GM19467 (cell line): ENCODE data around the gene EEIG2.

Experiments used
- ATAC-seq: cut with Tn5 transposase; IDR thresholded peaks from one replicate; pipeline ENCODE4 v1.9.1; 2021; ENCODE audit warnings: mild to moderate bottlenecking, moderate library complexity; ENCODE audit not compliant: unreplicated experiment

Gene EEIG2

DNA sequence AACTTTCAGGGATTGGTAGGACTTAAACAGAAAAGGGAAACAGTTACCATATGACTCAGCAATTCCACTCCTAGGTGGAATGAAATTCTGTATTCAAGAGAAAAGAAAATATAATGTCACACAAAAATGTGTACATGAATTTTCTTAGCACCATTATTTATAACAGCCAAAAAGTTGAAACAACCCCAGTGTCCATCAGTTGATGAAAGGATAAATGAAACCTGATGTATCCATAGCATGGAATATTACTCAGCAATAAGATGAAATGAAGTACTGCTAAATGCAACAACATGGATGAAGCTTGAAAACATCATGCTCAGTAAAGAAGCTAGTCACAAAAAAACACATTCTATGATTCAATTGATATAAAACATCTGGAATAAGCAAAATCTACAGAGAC lies 15.5 kb downstream of the EEIG2 start:
- ATAC-seq: no peak

DNA sequence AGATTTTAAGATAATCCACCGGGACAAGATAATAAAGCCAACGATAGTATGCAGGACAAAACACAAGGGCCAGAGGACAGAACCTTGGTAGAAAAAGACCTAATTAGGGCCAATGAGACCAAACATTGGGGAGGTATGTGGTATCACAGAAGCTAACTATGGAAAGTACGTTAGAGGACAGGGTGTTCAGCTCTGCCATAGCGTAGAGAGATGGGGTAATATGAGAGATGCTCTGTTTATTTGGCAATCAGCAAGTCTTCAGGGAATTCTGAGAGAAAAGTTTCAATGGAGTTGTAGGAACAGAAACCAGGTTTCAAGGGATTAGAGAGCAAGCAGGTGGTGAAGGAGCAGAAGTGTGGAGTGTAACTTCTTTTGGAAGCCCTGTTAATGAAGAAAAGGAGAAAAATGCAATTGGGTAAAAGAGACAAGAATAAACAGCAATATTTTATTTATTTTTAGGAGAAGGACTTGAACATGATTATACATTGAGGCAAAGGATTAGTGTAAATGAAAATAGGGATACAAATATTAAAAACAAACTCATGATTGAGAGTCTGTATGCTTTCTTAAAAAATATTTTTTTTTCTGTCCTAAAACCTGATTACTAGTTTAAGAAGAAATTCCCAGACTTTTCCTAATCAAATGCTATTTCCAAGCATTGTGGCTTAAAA lies 24.0 kb downstream of the EEIG2 start:
- ATAC-seq: no peak

DNA sequence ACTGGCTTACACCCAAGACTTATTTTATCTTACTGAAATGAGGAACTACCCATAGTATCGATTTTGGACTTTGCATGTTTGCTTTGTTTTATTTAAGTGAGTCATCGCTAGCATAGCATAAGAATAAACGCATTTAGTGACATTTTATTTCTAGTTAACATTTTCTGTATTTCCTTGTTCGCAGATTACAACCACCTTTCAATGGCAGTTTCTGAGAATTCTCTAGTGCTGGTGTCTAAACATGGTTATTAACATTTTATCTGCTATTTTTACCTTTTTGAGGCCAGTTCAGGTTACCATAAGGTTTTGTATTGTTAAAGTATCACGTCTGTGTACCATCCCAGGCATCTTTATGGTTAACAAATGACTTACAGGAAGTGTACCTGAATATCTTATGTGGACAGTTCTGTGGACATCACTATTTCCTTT lies 24.5 kb downstream of the EEIG2 start:
- no peak for ATAC-seq

DNA sequence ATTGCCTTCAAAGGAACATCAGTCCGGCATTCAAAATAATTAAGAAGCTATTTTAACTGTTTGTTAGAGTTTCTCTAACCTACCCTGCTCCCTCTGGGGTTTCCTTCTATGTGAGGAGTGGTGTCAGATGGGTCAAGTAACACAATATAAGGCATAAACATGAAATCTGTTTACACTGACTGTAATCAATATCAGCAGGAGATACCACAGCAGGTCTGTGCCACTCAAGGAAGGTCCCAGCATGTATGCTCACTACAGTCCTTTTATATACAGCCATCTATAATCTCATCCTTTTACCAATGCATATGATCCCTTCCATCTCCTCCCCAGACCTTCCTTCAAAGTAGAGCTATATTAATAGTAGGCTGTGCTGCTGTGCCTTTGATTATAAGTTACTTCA lies 25.4 kb downstream of the EEIG2 start:
- no peak for ATAC-seq

DNA sequence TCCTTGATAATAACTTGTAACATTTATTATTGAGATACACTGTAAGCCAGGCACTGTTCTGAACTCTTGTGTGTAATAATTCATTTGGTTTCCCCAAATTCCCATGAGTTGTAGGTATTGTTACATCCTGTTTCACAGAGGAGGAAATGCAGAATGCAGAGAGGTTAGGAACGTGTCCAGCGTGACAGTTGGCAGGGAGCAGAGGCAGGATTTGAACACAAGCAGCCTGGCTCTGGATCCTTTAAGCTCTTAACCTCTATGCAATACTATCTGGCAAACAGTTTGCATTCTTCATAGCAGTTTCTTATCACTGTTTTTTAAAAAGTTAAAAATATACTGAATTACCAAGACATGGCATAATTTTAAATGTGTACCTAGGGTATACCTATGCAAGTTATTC lies 30.5 kb downstream of the EEIG2 start:
- ATAC-seq: no peak

DNA sequence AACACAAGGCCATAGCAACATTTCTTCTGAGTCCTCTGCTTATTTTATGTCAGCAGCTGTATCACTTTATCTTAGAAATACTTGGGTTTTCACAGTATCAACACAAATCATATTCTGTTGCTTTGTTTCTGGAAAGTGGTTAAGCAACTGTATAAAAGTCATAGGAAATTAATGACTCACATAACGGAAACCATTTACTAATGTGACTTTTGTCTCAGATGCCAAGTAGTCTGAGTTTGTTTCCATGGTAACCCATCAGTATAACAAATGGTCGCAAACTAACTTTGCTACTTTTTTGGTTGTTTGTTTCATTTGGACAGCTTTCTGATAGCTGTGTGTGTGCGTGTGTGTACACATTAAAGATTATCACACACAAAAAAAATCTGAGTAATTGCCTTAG lies 31.1 kb downstream of the EEIG2 start:
- no peak for ATAC-seq

DNA sequence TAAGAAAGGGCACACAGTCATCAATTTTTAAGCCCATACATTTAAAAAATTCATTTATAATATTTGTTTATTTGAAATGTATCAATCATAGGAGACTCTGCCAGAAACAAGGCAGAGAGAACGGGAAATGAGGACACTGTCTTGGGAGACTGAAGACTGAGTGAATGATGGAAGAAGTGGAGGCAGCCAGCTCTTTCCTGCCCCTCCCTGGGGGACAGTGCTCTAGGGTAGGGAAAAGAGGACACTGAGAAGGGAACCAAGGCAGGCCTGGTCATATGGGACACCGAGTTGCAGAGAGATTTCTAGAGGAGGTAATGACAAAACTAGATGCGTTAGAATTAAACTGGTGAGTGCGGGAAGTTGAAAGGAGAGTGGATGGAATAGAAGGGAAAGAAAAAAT lies 31.6 kb downstream of the EEIG2 start:
- ATAC-seq: no peak

DNA sequence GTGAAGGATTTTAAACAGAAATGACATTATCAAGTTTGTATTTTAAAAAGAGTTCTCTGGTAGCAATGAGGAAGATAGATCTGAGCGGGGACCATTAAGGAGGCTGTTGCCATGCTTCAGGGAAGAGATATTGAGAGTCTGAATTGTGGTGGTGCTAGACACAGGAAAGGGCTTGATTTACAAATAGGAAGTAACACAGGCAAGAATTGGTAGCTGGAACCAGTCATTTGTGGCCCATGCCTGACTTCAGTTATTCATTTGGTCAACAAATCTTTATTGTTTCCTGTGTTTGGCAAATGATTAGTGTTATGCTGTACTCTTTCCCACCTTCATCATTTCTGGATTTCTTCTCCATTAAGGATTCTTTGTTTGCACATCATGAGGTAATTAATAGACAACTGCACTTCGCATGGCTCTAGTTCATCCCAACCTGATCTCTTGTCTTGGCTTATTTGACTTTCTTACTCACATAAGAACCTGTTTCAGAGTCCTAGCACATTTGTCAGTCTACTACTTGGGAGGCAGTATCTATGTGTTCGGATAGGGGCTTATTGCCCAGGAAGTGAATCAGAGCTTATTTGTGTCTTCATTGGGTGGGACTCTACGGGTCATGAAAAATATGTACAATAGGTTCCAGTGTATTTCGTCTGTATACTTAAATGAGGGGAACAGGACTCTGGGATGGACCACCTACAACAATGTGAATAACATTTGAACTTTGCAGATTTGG lies 32.3 kb downstream of the EEIG2 start:
- no peak for ATAC-seq

DNA sequence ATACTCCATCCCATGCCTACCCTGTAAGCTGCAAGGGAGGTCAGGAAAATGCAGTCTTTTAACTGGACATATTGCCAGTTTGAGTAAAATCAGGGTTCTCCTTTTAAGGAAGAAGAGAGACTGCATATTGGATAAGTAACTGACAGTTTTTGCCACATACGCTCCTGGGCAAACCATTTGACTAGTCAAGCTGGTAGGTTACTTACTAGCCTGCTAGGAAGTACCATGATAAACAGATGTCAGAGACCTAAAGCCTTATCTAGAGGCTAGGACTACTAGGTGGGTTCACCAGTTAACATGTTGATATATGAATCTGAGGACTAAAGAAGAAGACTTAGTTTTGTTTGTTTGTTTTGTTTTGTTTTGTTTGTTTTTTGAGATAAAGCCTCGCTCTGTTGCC lies 33.5 kb downstream of the EEIG2 start:
- no peak for ATAC-seq

DNA sequence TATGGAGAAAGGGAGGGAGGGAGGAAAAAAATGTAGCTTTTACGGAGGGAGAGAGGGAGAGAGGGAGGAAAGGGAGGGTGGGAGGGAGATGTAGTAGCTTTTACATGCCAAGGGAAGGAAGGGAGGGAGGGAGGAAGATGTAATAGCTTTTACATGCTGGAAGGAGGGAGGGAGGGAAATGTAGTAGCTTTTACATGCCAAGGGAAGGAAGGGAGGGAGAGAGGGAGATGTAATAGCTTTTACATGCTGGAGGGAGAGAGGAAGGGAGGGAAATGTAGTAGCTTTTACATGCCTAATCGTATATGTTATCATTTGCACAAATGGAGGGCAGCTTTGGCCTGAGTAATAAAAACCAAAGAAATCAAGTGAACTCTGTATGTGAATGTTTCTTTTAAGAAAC lies 35.6 kb downstream of the EEIG2 start:
- ATAC-seq: no peak

DNA sequence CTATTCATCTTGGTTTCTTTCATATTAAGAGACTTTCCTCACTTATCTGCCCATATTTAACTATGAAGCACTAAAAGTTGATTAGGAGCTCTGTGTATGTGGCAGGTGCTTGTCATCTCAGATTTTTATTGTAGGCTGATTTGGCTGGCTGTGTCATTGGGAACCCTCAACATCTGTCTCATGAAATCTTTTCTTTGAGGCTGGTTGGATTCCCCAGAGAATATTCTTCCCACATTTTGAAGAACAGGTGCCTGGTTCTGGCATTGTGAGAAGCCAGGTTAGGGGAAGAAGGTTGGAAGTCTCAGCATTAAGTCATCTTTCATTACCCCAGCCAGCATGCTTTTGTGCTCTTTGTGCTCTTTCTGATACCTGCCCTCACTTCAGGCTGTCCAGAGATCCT lies 37.1 kb downstream of the EEIG2 start:
- no peak for ATAC-seq

DNA sequence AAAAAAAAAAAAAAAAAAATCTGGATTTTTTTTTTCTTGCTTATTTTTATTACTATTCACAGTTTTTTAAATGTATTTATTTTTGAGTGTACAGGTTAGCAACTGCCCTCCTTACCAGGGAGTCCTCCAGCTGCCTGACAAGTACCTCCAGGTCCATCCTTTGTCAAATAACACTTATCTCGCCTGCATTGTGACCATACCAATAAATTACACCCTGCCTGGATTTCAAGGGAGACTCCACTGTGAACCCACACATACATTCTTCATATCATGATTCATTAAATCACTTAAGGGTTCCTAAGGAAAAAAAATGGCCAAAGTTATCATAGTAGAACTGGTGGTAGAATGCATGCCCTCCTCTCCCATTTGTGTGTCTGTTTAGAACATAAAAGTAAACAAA lies 38.4 kb downstream of the EEIG2 start:
- ATAC-seq: no peak

DNA sequence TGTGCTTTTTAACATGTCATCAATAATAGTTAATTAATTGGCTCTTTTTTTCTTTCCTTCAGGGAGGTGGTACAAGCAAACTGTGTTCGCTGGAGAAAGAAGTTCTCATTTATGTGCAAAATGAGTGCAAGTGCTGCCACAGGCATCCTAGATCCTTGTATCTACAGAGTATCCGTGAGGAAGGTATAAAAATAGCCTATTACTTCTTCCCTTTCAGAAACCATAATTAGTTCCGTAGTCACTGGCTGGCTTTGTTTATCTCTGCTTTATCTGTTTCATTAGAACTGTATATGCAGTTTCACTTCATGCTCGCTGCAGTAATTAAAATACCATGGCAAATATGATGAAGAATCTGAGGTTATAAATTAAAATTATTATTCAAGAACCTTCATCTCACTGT lies 40.6 kb downstream of the EEIG2 start:
- ATAC-seq: no peak

DNA sequence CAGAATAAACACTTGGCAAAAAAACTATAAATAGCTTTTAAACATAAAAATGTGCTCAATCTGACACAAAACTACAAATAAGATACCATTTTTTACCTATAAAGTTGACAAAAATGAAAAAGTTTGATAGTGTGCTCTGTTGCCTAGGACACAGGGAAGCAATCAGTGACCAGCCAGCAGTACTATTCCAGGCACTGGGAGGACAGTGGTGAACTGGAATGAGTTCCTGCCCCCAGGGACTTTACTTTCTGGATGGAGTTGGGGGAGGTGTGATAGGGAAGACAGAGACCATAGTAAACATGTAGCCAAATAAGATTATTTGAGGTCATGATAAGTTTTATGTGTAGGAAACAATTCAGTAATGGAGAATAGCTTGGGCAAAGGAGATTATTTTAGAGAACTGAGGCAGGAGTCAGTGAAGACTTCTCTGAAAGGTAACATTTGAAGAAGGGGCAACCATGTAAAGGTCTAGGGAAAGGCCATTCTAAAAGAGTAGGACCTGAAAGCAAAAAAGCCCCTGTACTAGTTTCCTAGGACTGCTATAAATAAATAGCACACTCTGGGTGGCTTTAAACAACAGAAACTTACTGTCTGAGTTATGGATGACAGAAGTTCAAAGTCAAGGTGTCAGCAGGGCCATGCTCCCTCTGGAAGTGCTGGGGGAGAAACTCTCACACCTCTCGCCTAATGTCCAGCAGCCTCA lies 42.0 kb downstream of the EEIG2 start:
- no peak for ATAC-seq

DNA sequence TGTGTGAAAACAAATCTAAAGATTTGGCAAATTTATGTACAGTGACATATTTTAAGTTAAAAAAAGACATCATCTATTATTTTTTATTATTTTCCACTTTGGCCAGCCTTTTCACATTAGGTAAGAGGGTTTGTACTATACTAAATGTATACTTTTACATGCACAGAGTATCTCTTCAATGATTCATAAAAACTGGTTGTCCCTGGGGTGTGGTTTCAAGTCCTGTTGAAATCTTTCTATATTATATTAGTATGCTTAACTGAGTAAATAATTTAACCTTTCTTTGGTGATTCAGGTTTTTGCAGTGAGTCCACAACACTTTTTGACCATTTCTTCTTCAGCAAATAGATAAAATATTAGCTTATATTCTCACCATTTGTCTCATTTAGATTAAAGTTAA lies 45.7 kb downstream of the EEIG2 start:
- ATAC-seq: no peak

DNA sequence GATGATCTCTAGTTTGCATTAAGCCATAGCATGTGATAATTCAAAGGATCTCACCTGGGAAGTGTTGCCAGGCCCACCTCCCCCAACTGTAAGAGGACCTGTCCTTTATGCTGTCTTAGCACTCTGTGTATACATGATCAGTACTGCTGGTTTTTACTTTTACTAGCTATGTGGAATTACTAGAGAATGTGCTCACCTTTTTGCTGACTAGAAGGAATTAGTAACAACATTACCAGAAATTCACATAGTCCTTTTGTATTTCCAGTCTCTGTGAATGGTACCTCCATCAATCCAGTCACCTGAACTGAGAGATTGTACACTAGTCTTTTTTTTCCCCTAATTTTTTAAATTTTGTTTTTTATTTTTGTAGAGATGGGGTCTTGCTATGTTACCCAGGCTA lies 46.6 kb downstream of the EEIG2 start:
- ATAC-seq: no peak

DNA sequence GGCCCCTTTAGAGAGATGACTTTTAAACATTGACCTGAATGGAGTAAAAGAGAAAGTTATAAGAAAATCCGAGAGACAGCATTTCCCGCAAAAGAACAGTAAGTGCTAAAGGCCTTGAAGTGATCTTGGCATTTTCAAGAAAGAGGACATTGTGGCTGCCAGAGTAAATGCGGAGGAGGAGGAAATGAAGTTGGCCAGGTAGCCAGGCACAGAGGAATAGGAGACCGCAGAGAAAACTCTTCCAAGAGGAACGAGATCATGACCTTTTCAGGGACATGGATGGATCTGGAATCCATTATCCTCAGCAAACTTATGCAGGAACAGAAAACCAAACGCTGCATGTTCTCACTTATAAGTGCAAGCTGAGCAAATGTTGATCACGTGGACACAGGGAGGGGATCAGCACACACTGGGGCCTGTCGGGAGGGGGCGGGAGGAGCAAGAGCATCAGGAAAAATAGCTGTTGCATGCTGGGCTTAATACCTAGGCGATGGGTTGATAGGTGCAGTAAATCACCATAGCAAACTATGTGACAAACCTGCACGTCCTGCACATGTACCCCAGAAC lies 49.7 kb downstream of the EEIG2 start:
- no peak for ATAC-seq
